H1 (cell line): ENCODE measurements around the gene DNA2. TPM values are rescaled to one million over a fixed set of nuclear protein-coding genes. Genes with fewer than 3 reads are reported as not detected.

ENCODE experiments used
- BACH1 ChIP-seq: IDR thresholded peaks from 2 replicates; pipeline ENCODE4 v1.6.1; 2012; ENCODE audit warnings: low read length, improper control_type of control experiment
- CEBPB ChIP-seq: IDR thresholded peaks from 2 replicates; pipeline ENCODE4 v1.6.1; 2012; ENCODE audit warnings: low read depth, low read length
- JUN ChIP-seq: IDR thresholded peaks from 2 replicates; pipeline ENCODE4 v1.6.1; 2011; ENCODE audit warnings: low read depth, mild to moderate bottlenecking, improper control_type of control experiment, low read length
- KDM1A ChIP-seq: fragments of 200-600, 300-600 bp; sonication (generic); IDR thresholded peaks from 2 replicates; pipeline ENCODE4 v1.7.1; 2016; ENCODE audit warnings: mild to moderate bottlenecking, low read length, borderline replicate concordance
- KDM5A ChIP-seq: fragments of 200-600 bp; IDR thresholded peaks from 2 replicates; pipeline ENCODE4 v1.7.1; 2012; ENCODE audit warnings: mild to moderate bottlenecking, low read length, inconsistent platforms, mixed read lengths
- MAFK ChIP-seq: IDR thresholded peaks from 2 replicates; pipeline ENCODE4 v1.6.1; 2012; ENCODE audit warnings: low read depth, mild to moderate bottlenecking, improper control_type of control experiment, low read length
- PHF8 ChIP-seq: fragments of 200-600 bp; sonication (generic); conservative IDR thresholded peaks from 2 replicates; pipeline ENCODE4 v1.7.1; 2012; ENCODE audit warnings: low read depth, mild to moderate bottlenecking, inconsistent platforms, low read length, moderate library complexity
- POU5F1 ChIP-seq: IDR thresholded peaks from 2 replicates; pipeline ENCODE4 v1.6.1; 2011; ENCODE audit warnings: low read depth, mild to moderate bottlenecking, low read length, moderate library complexity
- RBBP5 ChIP-seq: IDR thresholded peaks from 2 replicates; pipeline ENCODE4 v1.7.1; 2012; ENCODE audit warnings: low read depth, mild to moderate bottlenecking, inconsistent platforms, low read length, moderate library complexity, borderline replicate concordance
- RFX5 ChIP-seq: IDR thresholded peaks from 2 replicates; pipeline ENCODE4 v1.6.1; 2011; ENCODE audit warnings: low read depth, low read length, improper control_type of control experiment, borderline replicate concordance
- polyA plus RNA-seq, 7 experiments: library from polyadenylated mRNA; depleted of rRNA in 3 of 7; stranded (reverse) in 5 of 7; unstranded in 2 of 7; fragments of >200 nt in 5 of 7; fragments of 200-250 nt in 2 of 7; gene quantifications; 1 replicate in 5 of 7; 2 replicates in 1 of 7; 4 replicates in 1 of 7; pipeline versions ENCODE4 v1.2.1 to v1.2.3, GENCODE V29; 2011 to 2013; ENCODE audit warnings: missing spikeins in 2 of 7, mixed read lengths in 2 of 7
- total RNA-seq: library from RNA; stranded (reverse); fragmentation: NEBNext Ultra II Directional; extraction: Animal tissue kit (Norgen Biotek cat#: 25700); gene quantifications from 2 replicates; pipeline ENCODE4 v1.2.1, GENCODE V29; 2021
- TF ChIP-seq, protein P1 (sequence below): fragments of 300-600 bp; sonication (generic); IDR thresholded peaks from 2 replicates; pipeline ENCODE4 v1.7.1; 2012; ENCODE audit warnings: low read length, moderate library complexity, mild to moderate bottlenecking, inconsistent platforms; ENCODE audit not compliant: insufficient replicate concordance

The DNA2 gene
- total and polyA plus RNA-seq, 2 of the 8 experiments (the other 6 are each of a cell fraction or from before 2014, with no cell fraction given): 16.0 to 57.9 TPM

- TF ChIP-seq, protein P1, sequence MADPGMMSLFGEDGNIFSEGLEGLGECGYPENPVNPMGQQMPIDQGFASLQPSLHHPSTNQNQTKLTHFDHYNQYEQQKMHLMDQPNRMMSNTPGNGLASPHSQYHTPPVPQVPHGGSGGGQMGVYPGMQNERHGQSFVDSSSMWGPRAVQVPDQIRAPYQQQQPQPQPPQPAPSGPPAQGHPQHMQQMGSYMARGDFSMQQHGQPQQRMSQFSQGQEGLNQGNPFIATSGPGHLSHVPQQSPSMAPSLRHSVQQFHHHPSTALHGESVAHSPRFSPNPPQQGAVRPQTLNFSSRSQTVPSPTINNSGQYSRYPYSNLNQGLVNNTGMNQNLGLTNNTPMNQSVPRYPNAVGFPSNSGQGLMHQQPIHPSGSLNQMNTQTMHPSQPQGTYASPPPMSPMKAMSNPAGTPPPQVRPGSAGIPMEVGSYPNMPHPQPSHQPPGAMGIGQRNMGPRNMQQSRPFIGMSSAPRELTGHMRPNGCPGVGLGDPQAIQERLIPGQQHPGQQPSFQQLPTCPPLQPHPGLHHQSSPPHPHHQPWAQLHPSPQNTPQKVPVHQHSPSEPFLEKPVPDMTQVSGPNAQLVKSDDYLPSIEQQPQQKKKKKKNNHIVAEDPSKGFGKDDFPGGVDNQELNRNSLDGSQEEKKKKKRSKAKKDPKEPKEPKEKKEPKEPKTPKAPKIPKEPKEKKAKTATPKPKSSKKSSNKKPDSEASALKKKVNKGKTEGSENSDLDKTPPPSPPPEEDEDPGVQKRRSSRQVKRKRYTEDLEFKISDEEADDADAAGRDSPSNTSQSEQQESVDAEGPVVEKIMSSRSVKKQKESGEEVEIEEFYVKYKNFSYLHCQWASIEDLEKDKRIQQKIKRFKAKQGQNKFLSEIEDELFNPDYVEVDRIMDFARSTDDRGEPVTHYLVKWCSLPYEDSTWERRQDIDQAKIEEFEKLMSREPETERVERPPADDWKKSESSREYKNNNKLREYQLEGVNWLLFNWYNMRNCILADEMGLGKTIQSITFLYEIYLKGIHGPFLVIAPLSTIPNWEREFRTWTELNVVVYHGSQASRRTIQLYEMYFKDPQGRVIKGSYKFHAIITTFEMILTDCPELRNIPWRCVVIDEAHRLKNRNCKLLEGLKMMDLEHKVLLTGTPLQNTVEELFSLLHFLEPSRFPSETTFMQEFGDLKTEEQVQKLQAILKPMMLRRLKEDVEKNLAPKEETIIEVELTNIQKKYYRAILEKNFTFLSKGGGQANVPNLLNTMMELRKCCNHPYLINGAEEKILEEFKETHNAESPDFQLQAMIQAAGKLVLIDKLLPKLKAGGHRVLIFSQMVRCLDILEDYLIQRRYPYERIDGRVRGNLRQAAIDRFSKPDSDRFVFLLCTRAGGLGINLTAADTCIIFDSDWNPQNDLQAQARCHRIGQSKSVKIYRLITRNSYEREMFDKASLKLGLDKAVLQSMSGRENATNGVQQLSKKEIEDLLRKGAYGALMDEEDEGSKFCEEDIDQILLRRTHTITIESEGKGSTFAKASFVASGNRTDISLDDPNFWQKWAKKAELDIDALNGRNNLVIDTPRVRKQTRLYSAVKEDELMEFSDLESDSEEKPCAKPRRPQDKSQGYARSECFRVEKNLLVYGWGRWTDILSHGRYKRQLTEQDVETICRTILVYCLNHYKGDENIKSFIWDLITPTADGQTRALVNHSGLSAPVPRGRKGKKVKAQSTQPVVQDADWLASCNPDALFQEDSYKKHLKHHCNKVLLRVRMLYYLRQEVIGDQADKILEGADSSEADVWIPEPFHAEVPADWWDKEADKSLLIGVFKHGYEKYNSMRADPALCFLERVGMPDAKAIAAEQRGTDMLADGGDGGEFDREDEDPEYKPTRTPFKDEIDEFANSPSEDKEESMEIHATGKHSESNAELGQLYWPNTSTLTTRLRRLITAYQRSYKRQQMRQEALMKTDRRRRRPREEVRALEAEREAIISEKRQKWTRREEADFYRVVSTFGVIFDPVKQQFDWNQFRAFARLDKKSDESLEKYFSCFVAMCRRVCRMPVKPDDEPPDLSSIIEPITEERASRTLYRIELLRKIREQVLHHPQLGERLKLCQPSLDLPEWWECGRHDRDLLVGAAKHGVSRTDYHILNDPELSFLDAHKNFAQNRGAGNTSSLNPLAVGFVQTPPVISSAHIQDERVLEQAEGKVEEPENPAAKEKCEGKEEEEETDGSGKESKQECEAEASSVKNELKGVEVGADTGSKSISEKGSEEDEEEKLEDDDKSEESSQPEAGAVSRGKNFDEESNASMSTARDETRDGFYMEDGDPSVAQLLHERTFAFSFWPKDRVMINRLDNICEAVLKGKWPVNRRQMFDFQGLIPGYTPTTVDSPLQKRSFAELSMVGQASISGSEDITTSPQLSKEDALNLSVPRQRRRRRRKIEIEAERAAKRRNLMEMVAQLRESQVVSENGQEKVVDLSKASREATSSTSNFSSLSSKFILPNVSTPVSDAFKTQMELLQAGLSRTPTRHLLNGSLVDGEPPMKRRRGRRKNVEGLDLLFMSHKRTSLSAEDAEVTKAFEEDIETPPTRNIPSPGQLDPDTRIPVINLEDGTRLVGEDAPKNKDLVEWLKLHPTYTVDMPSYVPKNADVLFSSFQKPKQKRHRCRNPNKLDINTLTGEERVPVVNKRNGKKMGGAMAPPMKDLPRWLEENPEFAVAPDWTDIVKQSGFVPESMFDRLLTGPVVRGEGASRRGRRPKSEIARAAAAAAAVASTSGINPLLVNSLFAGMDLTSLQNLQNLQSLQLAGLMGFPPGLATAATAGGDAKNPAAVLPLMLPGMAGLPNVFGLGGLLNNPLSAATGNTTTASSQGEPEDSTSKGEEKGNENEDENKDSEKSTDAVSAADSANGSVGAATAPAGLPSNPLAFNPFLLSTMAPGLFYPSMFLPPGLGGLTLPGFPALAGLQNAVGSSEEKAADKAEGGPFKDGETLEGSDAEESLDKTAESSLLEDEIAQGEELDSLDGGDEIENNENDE: no peak
- TF ChIP-seq KDM5A: no peak
- TF ChIP-seq PHF8: no peak
- TF ChIP-seq MAFK: no peak
- no peak for TF ChIP-seq RFX5
- TF ChIP-seq KDM1A: no peak
- TF ChIP-seq RBBP5: no peak
- TF ChIP-seq CEBPB: no peak
- TF ChIP-seq JUN: no peak
- TF ChIP-seq POU5F1: no peak
- no peak for TF ChIP-seq BACH1
Observed at GRCh38 chr10:68516766-68517165, 45.0 kb upstream of the DNA2 start (continued).
